C4-2B (cell line): ENCODE measurements around the gene HSFX3.
"Not testable (repeated sequence)": the region's sequence is repeated elsewhere in the genome, so short reads cannot be mapped to it uniquely, and the experiment has no call there.

Experiments
- CTCF ChIP-seq: fragments of 450-650 bp; conservative IDR thresholded peaks from 2 replicates; pipeline ENCODE4 v1.5.1; 2017; ENCODE audit warnings: mild to moderate bottlenecking
- ZFX ChIP-seq: fragments of 450-650 bp; IDR thresholded peaks from 2 replicates; pipeline ENCODE4 v1.6.1; 2017

- TF ChIP-seq CTCF, ZFX: not testable (repeated sequence)
Measured at GRCh38 chrX:149551245-149551938, 1.7 kb upstream of the HSFX3 start.
